Ishikawa (cell line): ENCODE measurements around the gene TNRC6B.

Experiments
- CREB1 ChIP-seq: IDR thresholded peaks from 2 replicates; pipeline ENCODE4 v1.6.1; 2012; ENCODE audit warnings: low read depth
- RAD21 ChIP-seq: IDR thresholded peaks from 2 replicates; pipeline ENCODE4 v1.6.1; 2012; ENCODE audit warnings: low read depth
- ZBTB7A ChIP-seq: IDR thresholded peaks from 2 replicates; pipeline ENCODE4 v1.6.1; 2012; ENCODE audit warnings: low read depth

DNA sequence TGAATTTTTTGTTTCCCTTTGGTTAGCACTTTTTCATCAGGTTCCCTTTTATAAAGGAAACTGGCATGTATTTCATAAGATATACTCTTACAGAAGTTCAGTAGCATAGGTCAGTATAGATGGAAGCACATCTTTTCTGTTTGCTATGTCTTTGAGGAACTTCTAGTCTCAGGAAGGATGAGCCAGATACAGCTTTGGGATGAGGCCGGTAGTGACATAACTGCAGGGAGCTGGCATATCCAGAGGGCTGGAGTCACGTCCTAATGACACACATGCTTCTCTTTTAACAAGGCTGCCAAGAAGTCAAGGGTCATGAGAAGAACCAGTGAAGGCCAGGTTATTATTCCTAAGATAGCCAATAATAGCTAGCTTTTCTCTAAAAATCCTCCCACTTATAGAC, 135.3 kb downstream of the TNRC6B start:
- TF ChIP-seq CREB1 (no peak), ZBTB7A (no peak), RAD21 (no peak)
